Measurements from ENCODE around the gene CHRNA9.
"Not testable (repeated sequence)": the region's sequence is repeated elsewhere in the genome, so short reads cannot be mapped to it uniquely, and the experiment has no call there.

The CHRNA9 gene

GRCh38 chr4:40379248-40379647 lies 44.1 kb downstream of the CHRNA9 start:
- no peak for DNase-seq (ENCODE audit: low read depth in 2 of 2)

GRCh38 chr4:40380647-40381046 lies 45.5 kb downstream of the CHRNA9 start:
- DNase-seq (ENCODE audit: low read depth in 2 of 2), result no peak

- DNase-seq (ENCODE audit: low read depth in 2 of 2), result no peak
Observed at GRCh38 chr4:40388239-40388638, 53.1 kb downstream of the CHRNA9 start.

- DNase-seq (ENCODE audit: low read depth in 2 of 2), result no peak
Observed at GRCh38 chr4:40389986-40390385, 54.9 kb downstream of the CHRNA9 start.

- not testable (repeated sequence) for DNase-seq (ENCODE audit: low read depth in 2 of 2)
Observed at GRCh38 chr4:40392241-40392640, 57.1 kb downstream of the CHRNA9 start.

GRCh38 chr4:40394236-40394635 lies 59.1 kb downstream of the CHRNA9 start:
- no peak for DNase-seq (ENCODE audit: low read depth in 2 of 2)

- DNase-seq (ENCODE audit: low read depth in 2 of 2), result no peak
Observed at GRCh38 chr4:40395166-40395900, 60.2 kb downstream of the CHRNA9 start.

GRCh38 chr4:40395908-40396793 lies 61.0 kb downstream of the CHRNA9 start:
- no peak for DNase-seq (ENCODE audit: low read depth in 2 of 2)

- DNase-seq (ENCODE audit: low read depth in 2 of 2), result no peak
Observed at GRCh38 chr4:40399578-40399977, 64.4 kb downstream of the CHRNA9 start.

GRCh38 chr4:40401096-40401495 lies 66.0 kb downstream of the CHRNA9 start:
- no peak for DNase-seq (ENCODE audit: low read depth in 2 of 2)

GRCh38 chr4:40401631-40402030 lies 66.5 kb downstream of the CHRNA9 start:
- no peak for DNase-seq (ENCODE audit: low read depth in 2 of 2)

GRCh38 chr4:40402556-40402955 lies 67.4 kb downstream of the CHRNA9 start:
- no peak for DNase-seq (ENCODE audit: low read depth in 2 of 2)

- no peak for DNase-seq (ENCODE audit: low read depth in 2 of 2)
Observed at GRCh38 chr4:40403081-40403480, 67.9 kb downstream of the CHRNA9 start.
